HepG2 (cell line): ENCODE data around the gene EPB41L2. TPM values are rescaled to one million over a fixed set of nuclear protein-coding genes. Genes with fewer than 3 reads are reported as not detected.
A peak's percentile ranks its signal among the peaks of the same experiment; 100 is the strongest.

Experiments used
- BRD4 ChIP-seq: sonication (generic); formaldehyde crosslinking; IDR thresholded peaks from 2 replicates; pipeline ENCODE4 v1.4.0; 2020; ENCODE audit warnings: missing genetic modification reagents
- CC2D1A ChIP-seq: sonication (generic); formaldehyde crosslinking; IDR thresholded peaks from 2 replicates; pipeline ENCODE4 v1.8.1; 2023; ENCODE audit warnings: mild to moderate bottlenecking, missing genetic modification reagents
- HCFC1 ChIP-seq: fragments of 150-350 bp; IDR thresholded peaks from 2 replicates; pipeline ENCODE4 v1.6.1; 2014; ENCODE audit warnings: low read depth, low read length
- HOXA5 ChIP-seq: sonication (generic); formaldehyde crosslinking; IDR thresholded peaks from 2 replicates; pipeline ENCODE4 v1.4.0; 2020; ENCODE audit warnings: missing genetic modification reagents
- MYNN ChIP-seq: sonication (generic); formaldehyde crosslinking; IDR thresholded peaks from 2 replicates; pipeline ENCODE4 v1.4.0; 2020; ENCODE audit warnings: mild to moderate bottlenecking, low read depth, missing genetic modification reagents
- RCOR2 ChIP-seq: IDR thresholded peaks from 2 replicates; pipeline ENCODE4 v1.6.1; 2016; ENCODE audit warnings: missing biosample characterization, missing genetic modification reagents
- RFX3 ChIP-seq: IDR thresholded peaks from 2 replicates; pipeline ENCODE4 v1.6.1; 2016; ENCODE audit warnings: missing biosample characterization, missing genetic modification reagents
- SOX6 ChIP-seq, 2 experiments: fragments of 450-650 bp in 1 of 2; sonication (generic) in 1 of 2; formaldehyde crosslinking in 1 of 2; IDR thresholded peaks; 2 replicates each; pipeline versions ENCODE4 v1.4.0 to v1.6.1; 2017 to 2020; ENCODE audit warnings: antibody characterized with exemption in 1 of 2, mild to moderate bottlenecking in 1 of 2, missing genetic modification reagents in 1 of 2
- SP1 ChIP-seq, 2 experiments: fragments of 450-650 bp in 1 of 2; sonication (generic) in 1 of 2; formaldehyde crosslinking in 1 of 2; IDR thresholded peaks; 2 replicates each; pipeline versions ENCODE4 v1.4.0 to v1.6.1; 2016 to 2020; ENCODE audit warnings: missing genetic modification reagents in 1 of 2
- TBL1XR1 ChIP-seq: fragments of 150-350 bp; IDR thresholded peaks from 2 replicates; pipeline ENCODE4 v1.6.1; 2014; ENCODE audit warnings: borderline replicate concordance, low read length; ENCODE audit not compliant: partially characterized antibody
- YEATS4 ChIP-seq: sonication (generic); formaldehyde crosslinking; IDR thresholded peaks from 2 replicates; pipeline ENCODE4 v1.4.0; 2020; ENCODE audit warnings: missing genetic modification reagents, borderline replicate concordance
- ZNF292 ChIP-seq: sonication (generic); formaldehyde crosslinking; IDR thresholded peaks from 2 replicates; pipeline ENCODE4 v1.8.1; 2022; ENCODE audit warnings: mild to moderate bottlenecking, low read depth, missing genetic modification reagents, borderline replicate concordance
- ZNF34 ChIP-seq: sonication (generic); formaldehyde crosslinking; IDR thresholded peaks from 2 replicates; pipeline ENCODE4 v1.4.0; 2020; ENCODE audit warnings: mild to moderate bottlenecking, missing genetic modification reagents, borderline replicate concordance
- ZNF530 ChIP-seq: sonication (generic); formaldehyde crosslinking; IDR thresholded peaks from 2 replicates; pipeline ENCODE4 v1.5.0; 2020; ENCODE audit warnings: low read depth, mild to moderate bottlenecking, missing genetic modification reagents
- ZNF558 ChIP-seq: sonication (generic); formaldehyde crosslinking; IDR thresholded peaks from 2 replicates; pipeline ENCODE4 v1.9.0; 2022; ENCODE audit warnings: mild to moderate bottlenecking, missing genetic modification reagents, borderline replicate concordance
- ZNF570 ChIP-seq: sonication (generic); formaldehyde crosslinking; IDR thresholded peaks from 2 replicates; pipeline ENCODE4 v1.4.0; 2020; ENCODE audit warnings: mild to moderate bottlenecking, missing genetic modification reagents, borderline replicate concordance
- ZNF670 ChIP-seq: sonication (generic); formaldehyde crosslinking; IDR thresholded peaks from 2 replicates; pipeline ENCODE4 v1.8.0; 2022; ENCODE audit warnings: mild to moderate bottlenecking, missing genetic modification reagents, borderline replicate concordance
- ZNF746 ChIP-seq: sonication (generic); formaldehyde crosslinking; IDR thresholded peaks from 2 replicates; pipeline ENCODE4 v1.8.0; 2022; ENCODE audit warnings: mild to moderate bottlenecking, missing genetic modification reagents
- ZNF75D ChIP-seq: sonication (generic); formaldehyde crosslinking; IDR thresholded peaks from 2 replicates; pipeline ENCODE4 v1.8.1; 2023; ENCODE audit warnings: missing genetic modification reagents, mild to moderate bottlenecking, borderline replicate concordance
- polyA plus RNA-seq, 8 experiments: library from polyadenylated mRNA; depleted of rRNA in 3 of 8; stranded (reverse) in 7 of 8; unstranded in 1 of 8; fragments of >200 nt; fragmentation: Illumina TruSeq in 4 of 8; extraction: Trizol in 4 of 8; gene quantifications; 2 replicates each; pipeline versions ENCODE4 v1.2.1 to v1.2.3, GENCODE V29; 2011 to 2016; ENCODE audit warnings: low read depth in 4 of 8, missing spikeins in 1 of 8, mixed read lengths in 1 of 8; ENCODE audit not compliant: insufficient read depth in 1 of 8
- total RNA-seq, 5 experiments: library from RNA; depleted of rRNA; stranded (reverse); fragments of >200 nt; fragmentation: Illumina TruSeq; extraction: Trizol; gene quantifications; 2 replicates each; pipeline ENCODE4 v1.2.3, GENCODE V29; 2016; ENCODE audit warnings: low read depth in 1 of 5
- TF ChIP-seq, protein P1 (sequence below): sonication (generic); formaldehyde crosslinking; IDR thresholded peaks from 2 replicates; pipeline ENCODE4 v1.4.0; 2020; ENCODE audit warnings: missing genetic modification reagents, borderline replicate concordance
- TF ChIP-seq, protein P2 (sequence below): IDR thresholded peaks from 2 replicates; pipeline ENCODE4 v1.6.1; 2016; ENCODE audit warnings: missing biosample characterization, missing genetic modification reagents, low read depth
- TF ChIP-seq, protein P3 (sequence below), 2 experiments: IDR thresholded peaks; 2 replicates each; pipeline ENCODE4 v1.6.1; 2011 to 2012; ENCODE audit warnings: low read length in 2 of 2, borderline replicate concordance in 1 of 2, low read depth in 1 of 2, mild to moderate bottlenecking in 1 of 2, moderate library complexity in 1 of 2

Gene EPB41L2
- total and polyA plus RNA-seq, 2 of the 13 experiments (the other 11 are each of a cell fraction or from before 2014, with no cell fraction given): 41.7 to 56.4 TPM

DNA sequence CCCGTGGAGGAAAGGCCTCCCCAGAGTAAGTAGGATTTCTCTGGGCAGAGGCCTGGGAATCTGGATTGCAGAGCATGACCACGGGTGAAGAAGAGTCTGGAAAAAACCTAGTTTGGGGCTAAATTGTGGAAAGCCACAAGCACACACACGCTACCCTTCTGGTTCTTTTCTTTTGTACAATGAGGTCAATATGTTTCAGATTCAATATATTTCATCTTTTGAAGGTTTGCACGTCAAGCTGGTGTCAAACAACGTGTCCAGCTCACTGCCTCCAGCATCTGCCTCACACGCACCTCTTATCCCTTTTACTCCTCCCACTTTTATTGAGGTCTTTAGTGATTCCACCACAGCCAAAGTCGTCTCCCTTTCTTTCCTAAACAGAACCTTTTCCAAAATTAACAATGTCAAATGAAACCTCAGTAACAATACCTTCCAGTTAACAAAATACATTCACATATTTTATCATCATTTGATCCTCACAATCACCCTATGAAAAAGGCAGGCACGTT, 773 bp upstream of the EPB41L2 start (continued):
- TF ChIP-seq, protein P1, sequence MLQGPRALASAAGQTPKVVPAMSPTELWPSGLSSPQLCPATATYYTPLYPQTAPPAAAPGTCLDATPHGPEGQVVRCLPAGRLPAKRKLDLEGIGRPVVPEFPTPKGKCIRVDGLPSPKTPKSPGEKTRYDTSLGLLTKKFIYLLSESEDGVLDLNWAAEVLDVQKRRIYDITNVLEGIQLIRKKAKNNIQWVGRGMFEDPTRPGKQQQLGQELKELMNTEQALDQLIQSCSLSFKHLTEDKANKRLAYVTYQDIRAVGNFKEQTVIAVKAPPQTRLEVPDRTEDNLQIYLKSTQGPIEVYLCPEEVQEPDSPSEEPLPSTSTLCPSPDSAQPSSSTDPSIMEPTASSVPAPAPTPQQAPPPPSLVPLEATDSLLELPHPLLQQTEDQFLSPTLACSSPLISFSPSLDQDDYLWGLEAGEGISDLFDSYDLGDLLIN (CRISPR knock-in tag): no peak
- TF ChIP-seq YEATS4 (CRISPR knock-in tag): no peak
- TF ChIP-seq, protein P2, sequence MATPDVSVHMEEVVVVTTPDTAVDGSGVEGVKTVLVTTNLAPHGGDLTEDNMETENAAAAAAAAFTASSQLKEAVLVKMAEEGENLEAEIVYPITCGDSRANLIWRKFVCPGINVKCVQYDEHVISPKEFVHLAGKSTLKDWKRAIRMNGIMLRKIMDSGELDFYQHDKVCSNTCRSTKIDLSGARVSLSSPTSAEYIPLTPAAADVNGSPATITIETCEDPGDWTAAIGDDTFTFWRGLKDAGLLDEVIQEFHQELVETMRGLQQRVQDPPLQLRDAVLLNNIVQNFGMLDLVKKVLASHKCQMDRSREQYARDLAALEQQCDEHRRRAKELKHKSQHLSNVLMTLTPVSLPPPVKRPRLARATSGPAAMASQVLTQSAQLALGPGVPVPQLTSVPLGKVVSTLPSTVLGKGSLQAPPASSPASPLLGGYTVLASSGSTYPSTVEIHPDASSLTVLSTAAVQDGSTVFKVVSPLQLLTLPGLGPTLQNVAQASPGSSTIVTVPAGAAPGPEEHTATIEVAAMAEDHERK (CRISPR knock-in tag): no peak
- TF ChIP-seq ZNF34 (CRISPR knock-in tag): no peak
- 0 out of 2 replicates have a peak, but pooled peaks have one; percentile 74 for TF ChIP-seq MYNN (CRISPR knock-in tag)
- TF ChIP-seq ZNF570: no peak
- TF ChIP-seq, protein P3, sequence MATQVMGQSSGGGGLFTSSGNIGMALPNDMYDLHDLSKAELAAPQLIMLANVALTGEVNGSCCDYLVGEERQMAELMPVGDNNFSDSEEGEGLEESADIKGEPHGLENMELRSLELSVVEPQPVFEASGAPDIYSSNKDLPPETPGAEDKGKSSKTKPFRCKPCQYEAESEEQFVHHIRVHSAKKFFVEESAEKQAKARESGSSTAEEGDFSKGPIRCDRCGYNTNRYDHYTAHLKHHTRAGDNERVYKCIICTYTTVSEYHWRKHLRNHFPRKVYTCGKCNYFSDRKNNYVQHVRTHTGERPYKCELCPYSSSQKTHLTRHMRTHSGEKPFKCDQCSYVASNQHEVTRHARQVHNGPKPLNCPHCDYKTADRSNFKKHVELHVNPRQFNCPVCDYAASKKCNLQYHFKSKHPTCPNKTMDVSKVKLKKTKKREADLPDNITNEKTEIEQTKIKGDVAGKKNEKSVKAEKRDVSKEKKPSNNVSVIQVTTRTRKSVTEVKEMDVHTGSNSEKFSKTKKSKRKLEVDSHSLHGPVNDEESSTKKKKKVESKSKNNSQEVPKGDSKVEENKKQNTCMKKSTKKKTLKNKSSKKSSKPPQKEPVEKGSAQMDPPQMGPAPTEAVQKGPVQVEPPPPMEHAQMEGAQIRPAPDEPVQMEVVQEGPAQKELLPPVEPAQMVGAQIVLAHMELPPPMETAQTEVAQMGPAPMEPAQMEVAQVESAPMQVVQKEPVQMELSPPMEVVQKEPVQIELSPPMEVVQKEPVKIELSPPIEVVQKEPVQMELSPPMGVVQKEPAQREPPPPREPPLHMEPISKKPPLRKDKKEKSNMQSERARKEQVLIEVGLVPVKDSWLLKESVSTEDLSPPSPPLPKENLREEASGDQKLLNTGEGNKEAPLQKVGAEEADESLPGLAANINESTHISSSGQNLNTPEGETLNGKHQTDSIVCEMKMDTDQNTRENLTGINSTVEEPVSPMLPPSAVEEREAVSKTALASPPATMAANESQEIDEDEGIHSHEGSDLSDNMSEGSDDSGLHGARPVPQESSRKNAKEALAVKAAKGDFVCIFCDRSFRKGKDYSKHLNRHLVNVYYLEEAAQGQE (IDR thresholded peaks at IDR 0.05; ENCODE audit: borderline replicate concordance in 1 of 2, low read depth in 1 of 2, low read length in 2 of 2): 0 out of 4 replicates have a peak, but pooled peaks of 1 of the 2 experiments have one; percentile 25
- TF ChIP-seq HOXA5 (CRISPR knock-in tag): no peak
- 0 out of 2 replicates have a peak, but pooled peaks have one; percentile 7 for TF ChIP-seq ZNF746 (CRISPR knock-in tag)
- TF ChIP-seq ZNF558 (CRISPR knock-in tag): no peak
- TF ChIP-seq TBL1XR1: no peak
- TF ChIP-seq SP1 (IDR thresholded peaks at IDR 0.05): no peak
- TF ChIP-seq SP1 (CRISPR knock-in tag; IDR thresholded peaks at IDR 0.05): no peak
- no peak for TF ChIP-seq BRD4
- TF ChIP-seq ZNF670 (CRISPR knock-in tag): peak; percentile 63; the same call in 1 of the 2 replicates
- TF ChIP-seq HCFC1: no peak
- no peak for TF ChIP-seq SOX6 (IDR thresholded peaks at IDR 0.05)
- TF ChIP-seq SOX6 (CRISPR knock-in tag; IDR thresholded peaks at IDR 0.05): no peak
- no peak for TF ChIP-seq CC2D1A (CRISPR knock-in tag)
- TF ChIP-seq RCOR2: peak; percentile 50; the same call in 1 of the 2 replicates
- TF ChIP-seq ZNF530 (CRISPR knock-in tag): no peak
- no peak for TF ChIP-seq RFX3
- no peak for TF ChIP-seq ZNF292 (CRISPR knock-in tag)
- peak; percentile 66; the same call in 1 of the 2 replicates for TF ChIP-seq ZNF75D (CRISPR knock-in tag)
